K562 (cell line): ENCODE data around the gene ABCF3. TPM values are rescaled to one million over a fixed set of nuclear protein-coding genes. Genes with fewer than 3 reads are reported as not detected.

ENCODE experiments used
- ATAC-seq: fragments of 200-7000 bp; cut with Tn5 transposase; 3 replicates; pipeline ENCODE4 v1.9.1; 2020; ENCODE audit warnings: moderate library complexity
- BruUV-seq: library from RNA; stranded (reverse); fragments of 400-500 nt; replicated peaks from 2 replicates; lab custom pipeline; 2021; lab: Mats Ljungman, UMichigan
- CTCF ChIA-PET: fragments of 300-600 bp; formaldehyde crosslinking; extraction: SDS; loops from one replicate; lab custom pipeline; 2021; ENCODE audit warnings: low intra/inter-chr PET ratio; lab: Yijun Ruan, JAX
- POLR2A ChIA-PET: fragments of 300-600, 350-650 bp; sonication (Branson Sonifier 250); formaldehyde crosslinking; extraction: SDS; loops from one replicate; lab custom pipeline; 2021; ENCODE audit warnings: antibody characterized with exemption, inconsistent platforms; lab: Yijun Ruan, JAX
- DNase-seq, 4 experiments: peaks; one replicate each; pipeline versions ENCODE4 v3.0.0 to v3.0.0-alpha.2; 2011 to 2018; ENCODE audit warnings: low spot score in 3 of 4, mixed read lengths in 3 of 4; ENCODE audit errors: extremely low read depth in 1 of 4
- FAIRE-seq: peaks from 2 replicates; lab custom pipeline; 2011; peaks lifted over from hg19 to GRCh38; lab: Jason Lieb, UNC
- H2AFZ ChIP-seq: 2 replicates; pipeline ENCODE4 v1.6.0; 2011; ENCODE audit warnings: low read depth, low read length, control low read depth, inconsistent platforms
- H3K27ac ChIP-seq: fragments of 200-600 bp; 3 replicates; pipeline ENCODE4 v1.8.0; 2011; ENCODE audit warnings: low read depth, mild to moderate bottlenecking, control low read depth, inconsistent platforms, low read length, moderate library complexity, mixed read lengths; ENCODE audit errors: extremely low read depth
- H3K27me3 ChIP-seq, 2 experiments: fragments of 300-600 bp in 1 of 2; 2 replicates in 1 of 2; 3 replicates in 1 of 2; pipeline versions ENCODE4 v1.6.0 to v1.8.0; 2011; ENCODE audit warnings: inconsistent platforms in 2 of 2, low read length in 2 of 2, mild to moderate bottlenecking in 1 of 2, mixed read lengths in 1 of 2, moderate library complexity in 1 of 2; ENCODE audit not compliant: control insufficient read depth in 2 of 2, insufficient read depth in 2 of 2
- H3K36me3 ChIP-seq: fragments of 300-600 bp; 3 replicates; pipeline ENCODE4 v1.8.0; 2011; ENCODE audit warnings: mild to moderate bottlenecking, low read length, inconsistent platforms; ENCODE audit not compliant: control insufficient read depth, insufficient read depth
- H3K4me1 ChIP-seq, 2 experiments: fragments of 200-600 bp in 1 of 2; replicated peaks in 1 of 2; 2 replicates in 1 of 2; 3 replicates in 1 of 2; pipeline versions ENCODE4 v1.5.1 to v1.8.0; 2011; ENCODE audit warnings: inconsistent platforms in 2 of 2, low read length in 2 of 2, mild to moderate bottlenecking in 1 of 2, mixed read lengths in 1 of 2, moderate library complexity in 1 of 2; ENCODE audit not compliant: control insufficient read depth in 2 of 2, insufficient read depth in 2 of 2
- H3K4me2 ChIP-seq: 2 replicates; pipeline ENCODE4 v1.6.1; 2011; ENCODE audit warnings: low read length, control low read depth, inconsistent platforms, mixed read lengths; ENCODE audit not compliant: insufficient read depth
- H3K4me3 ChIP-seq: fragments of 200-600 bp; sonication (generic), shearing (Covaris generic); 2 replicates; pipeline ENCODE4 v1.5.1; 2016; ENCODE audit warnings: control low read depth, inconsistent platforms
- H3K79me2 ChIP-seq: fragments of 200-600 bp; 3 replicates; pipeline ENCODE4 v1.8.0; 2011; ENCODE audit warnings: low read length, inconsistent platforms; ENCODE audit not compliant: control insufficient read depth, insufficient read depth
- H3K9ac ChIP-seq, 2 experiments: 2 replicates each; pipeline versions ENCODE4 v1.6.0 to v1.6.1; 2011; ENCODE audit warnings: low read depth in 2 of 2, low read length in 2 of 2, control low read depth in 1 of 2, inconsistent platforms in 1 of 2, mild to moderate bottlenecking in 1 of 2, mixed read lengths in 1 of 2; ENCODE audit not compliant: insufficient read depth in 1 of 2
- H3K9me1 ChIP-seq: one replicate; pipeline ENCODE4 v1.6.0; 2011; ENCODE audit warnings: inconsistent platforms, mild to moderate bottlenecking, low read length, moderate library complexity; ENCODE audit not compliant: control insufficient read depth, insufficient read depth
- H3K9me3 ChIP-seq: replicated peaks from 2 replicates; pipeline ENCODE4 v1.5.1; 2011; ENCODE audit warnings: low read depth, low read length, inconsistent platforms; ENCODE audit not compliant: control insufficient read depth, insufficient read depth
- H4K20me1 ChIP-seq: replicated peaks from 2 replicates; pipeline ENCODE4 v1.6.1; 2011; ENCODE audit warnings: low read length, inconsistent platforms, mixed read lengths; ENCODE audit not compliant: control insufficient read depth, insufficient read depth
- C11orf30 ChIP-seq: fragments of 450-650 bp; IDR thresholded peaks from 2 replicates; pipeline ENCODE4 v1.6.1; 2016; ENCODE audit warnings: low read depth, mild to moderate bottlenecking
- CREBBP ChIP-seq: IDR thresholded peaks from one replicate; pipeline ENCODE4 v1.6.1; 2012; ENCODE audit warnings: low read depth, mild to moderate bottlenecking, control low read depth, inconsistent platforms, low read length
- FIP1L1 ChIP-seq: fragments of 200-400 bp; formaldehyde crosslinking; IDR thresholded peaks from 2 replicates; pipeline ENCODE4 v1.6.1; 2018; ENCODE audit warnings: mild to moderate bottlenecking, low read depth, low read length; ENCODE audit not compliant: poor library complexity, severe bottlenecking
- GABPA ChIP-seq: fragments of 200-800 bp; sonication (Bioruptor generic); conservative IDR thresholded peaks from 2 replicates; pipeline ENCODE4 v1.6.1; 2016; ENCODE audit warnings: low read depth, missing genetic modification characterization, missing compliant biosample characterization
- GTF2F1 ChIP-seq: IDR thresholded peaks from 2 replicates; pipeline ENCODE4 v1.6.1; 2011; ENCODE audit warnings: low read depth, low read length, improper control_type of control experiment
- MLX ChIP-seq, 2 experiments: fragments of 450-650 bp in 1 of 2; sonication (generic) in 1 of 2; formaldehyde crosslinking; conservative IDR thresholded peaks; 2 replicates each; pipeline versions ENCODE4 v1.4.0 to v1.8.1; 2020 to 2022; ENCODE audit warnings: mild to moderate bottlenecking in 1 of 2, missing genetic modification reagents in 1 of 2
- SRSF1 ChIP-seq: fragments of 200-400 bp; formaldehyde crosslinking; IDR thresholded peaks from 2 replicates; pipeline ENCODE4 v1.6.1; 2017; ENCODE audit warnings: mild to moderate bottlenecking, low read depth, low read length, moderate library complexity
- TRIM28 ChIP-seq: fragments of 450-650 bp; IDR thresholded peaks from 2 replicates; pipeline ENCODE4 v1.6.1; 2017
- ZNF589 ChIP-seq: fragments of 200-800 bp; sonication (Bioruptor generic); IDR thresholded peaks from 2 replicates; pipeline ENCODE4 v1.6.1; 2016; ENCODE audit warnings: low read depth, missing genetic modification characterization, missing compliant biosample characterization
- ZNF609 ChIP-seq: sonication (generic); formaldehyde crosslinking; IDR thresholded peaks from 2 replicates; pipeline ENCODE4 v1.8.1; 2023; ENCODE audit warnings: missing genetic modification reagents, mild to moderate bottlenecking, borderline replicate concordance
- ZNF79 ChIP-seq: fragments of 250-450 bp; sonication (Bioruptor Pico); IDR thresholded peaks from 2 replicates; pipeline ENCODE4 v1.4.0; 2020; ENCODE audit warnings: low read depth, mild to moderate bottlenecking, moderate library complexity
- WGBS: fragments of 100-300 bp; shearing (Covaris generic); methylation state at CpG from one replicate; pipeline ENCODE4 v1.1.6; 2016; ENCODE audit warnings: low coverage, mixed read lengths; ENCODE audit not compliant: insufficient coverage; ENCODE audit errors: missing lambda C conversion rate; 5-methylcytosine and 5-hydroxymethylcytosine counted together
- in situ Hi-C: fragments of 300-500 bp; cut with MboI; formaldehyde crosslinking; loops from 4 replicates; pipeline ENCODE4 v1.15.0; 2018; ENCODE audit warnings: inconsistent platforms, mixed read lengths
- intact Hi-C: fragments of 100-400 bp; cut with micrococcal nuclease; formaldehyde crosslinking; loops from 2 replicates; pipeline ENCODE4 v1.14.2; 2022
- polyA plus RNA-seq, 8 experiments: library from polyadenylated mRNA; depleted of rRNA in 4 of 8; stranded (reverse) in 5 of 8; unstranded in 3 of 8; fragments of >200 nt; fragmentation: Nextera tagmentation in 2 of 8; fragmentation: Illumina TruSeq in 1 of 8; extraction: Ambion mirVana in 2 of 8; extraction: Trizol in 1 of 8; gene quantifications; 2 replicates each; pipeline versions ENCODE4 v1.2.1 to v1.2.3, GENCODE V29; 2011 to 2014; ENCODE audit warnings: inconsistent platforms in 1 of 8, missing spikeins in 1 of 8
- total RNA-seq, 7 experiments: library from RNA; depleted of rRNA in 6 of 7; stranded (reverse); fragments of >200 nt in 6 of 7; fragmentation: Illumina TruSeq in 2 of 7; extraction: Trizol in 2 of 7; gene quantifications; 2 replicates each; pipeline versions ENCODE4 v1.2.1 to v1.2.3, GENCODE V29; 2011 to 2021; ENCODE audit warnings: low replicate concordance in 1 of 7
- TF ChIP-seq, protein P1 (sequence below): fragments of 250-450 bp; sonication (Bioruptor Pico); IDR thresholded peaks from 2 replicates; pipeline ENCODE4 v1.4.0; 2020; ENCODE audit warnings: mild to moderate bottlenecking, moderate library complexity

Gene ABCF3
- total and polyA plus RNA-seq, 9 of the 15 experiments (the other 6 are each of a cell fraction or from before 2014, with no cell fraction given) = 6.7 to 77.9 (median 45.1) TPM

DNA sequence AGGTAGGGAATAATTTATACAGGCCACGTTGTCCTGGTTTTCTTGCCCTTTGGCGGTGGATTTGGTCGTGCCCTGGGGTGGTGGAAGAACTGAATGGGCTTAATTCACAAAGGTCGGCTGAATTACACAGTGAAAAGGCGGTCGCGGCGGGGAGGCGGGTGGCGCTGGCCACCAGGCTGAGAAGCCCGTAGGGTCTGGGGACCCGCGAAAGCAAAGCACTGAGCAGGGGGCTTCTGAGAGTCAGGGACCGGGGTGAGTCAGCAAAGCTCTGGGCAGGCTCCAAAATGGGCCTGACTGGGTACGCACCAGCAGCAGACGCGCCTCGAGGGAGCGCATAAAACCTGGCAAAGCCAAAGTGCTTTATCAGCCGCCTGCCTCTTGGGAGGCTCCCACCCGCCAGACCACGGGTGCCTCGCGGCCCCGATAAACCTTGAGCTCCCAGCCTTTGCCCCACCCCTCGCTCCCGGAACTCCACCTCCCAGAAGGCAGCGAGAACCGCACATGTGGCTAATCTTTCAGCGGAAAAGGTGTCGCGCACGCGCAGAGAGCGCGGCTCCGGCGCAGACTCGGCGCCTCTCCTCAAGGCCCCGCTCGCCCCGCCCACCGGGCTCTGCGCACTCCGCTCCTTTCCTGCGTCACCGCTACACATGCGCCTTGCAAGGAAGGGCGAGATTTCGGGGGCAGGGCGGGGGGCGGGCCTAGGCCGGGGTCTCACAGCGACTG lies 377 bp upstream of the ABCF3 start:
- 2% methylated on average over 39 of the region's 55 CpGs for WGBS
- H3K4me2 ChIP-seq = peak overlapping the region; percentile 100
- in situ Hi-C loops = no loop called here
- POLR2A ChIA-PET = interaction anchor here (0.6 to 3.5 kb wide), 11 partner anchors 9 to 290 kb away, joined by 3 to 20 read pairs (median 4); no protein-coding TSS in a partner anchor
- peak overlapping the region; percentile 92 for H3K4me3 ChIP-seq
- no peaks in the 10 kb centered on the region for H3K9me3 ChIP-seq
- BruUV-seq = no TSS peak
- H3K9me1 ChIP-seq = peaks cover 4% of the 10 kb centered on the region
- DNase-seq = peak; percentile 96 to 99 (median 96)
- FAIRE-seq = peak; percentile 97
- peaks cover 83% of the 10 kb centered on the region for H3K36me3 ChIP-seq
- H3K27ac ChIP-seq = peak overlapping the region; percentile 93
- CTCF ChIA-PET = no interaction called here
- intact Hi-C loops = loop anchor here (2.0 kb wide), 1 partner anchor 51 kb away; the partner anchor contains the start of gene EIF2B5
- H3K79me2 ChIP-seq = peaks cover 31% of the 10 kb centered on the region
- 0 out of 2 replicates have a peak, but pooled peaks cover 3% of the 10 kb centered on the region for H4K20me1 ChIP-seq
- peak overlapping the region; percentile 96 for H2AFZ ChIP-seq
- H3K9ac ChIP-seq = peak overlapping the region; percentile 89 to 94
- H3K4me1 ChIP-seq = peaks cover 17 to 32% of the 10 kb centered on the region in 2 experiments
- no peaks in the 10 kb centered on the region for H3K27me3 ChIP-seq
- peak; percentile 96 for ATAC-seq
- TF ChIP-seq ZNF589 (CRISPR knock-in tag) (peak; percentile 80; the same call in 1 of the 2 replicates), C11orf30 (peak; percentile 80), ZNF609 (CRISPR knock-in tag) (no peak), ZNF79 (no peak), GTF2F1 (0 out of 2 replicates have a peak, but pooled peaks have one; percentile 15), MLX (CRISPR knock-in tag; conservative IDR thresholded peaks at IDR 0.05) (no peak), TRIM28 (no peak), CREBBP (no peak), FIP1L1 (peak; percentile 43), GABPA (tag) (peak; percentile 63), SRSF1 (no peak)
- TF ChIP-seq, protein P1, sequence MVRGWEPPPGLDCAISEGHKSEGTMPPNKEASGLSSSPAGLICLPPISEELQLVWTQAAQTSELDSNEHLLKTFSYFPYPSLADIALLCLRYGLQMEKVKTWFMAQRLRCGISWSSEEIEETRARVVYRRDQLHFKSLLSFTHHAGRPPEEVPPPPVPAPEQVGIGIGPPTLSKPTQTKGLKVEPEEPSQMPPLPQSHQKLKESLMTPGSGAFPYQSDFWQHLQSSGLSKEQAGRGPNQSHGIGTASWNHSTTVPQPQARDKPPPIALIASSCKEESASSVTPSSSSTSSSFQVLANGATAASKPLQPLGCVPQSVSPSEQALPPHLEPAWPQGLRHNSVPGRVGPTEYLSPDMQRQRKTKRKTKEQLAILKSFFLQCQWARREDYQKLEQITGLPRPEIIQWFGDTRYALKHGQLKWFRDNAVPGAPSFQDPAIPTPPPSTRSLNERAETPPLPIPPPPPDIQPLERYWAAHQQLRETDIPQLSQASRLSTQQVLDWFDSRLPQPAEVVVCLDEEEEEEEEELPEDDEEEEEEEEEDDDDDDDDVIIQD (CRISPR knock-in tag) = no peak
